Activated CD8-positive, alpha-beta T cell treated with anti-CD3 and anti-CD28 coated beads for 36 hours (primary cell): Measurements from ENCODE around the gene RABGAP1L. TPM values are rescaled to one million over a fixed set of nuclear protein-coding genes. Genes with fewer than 3 reads are reported as not detected.
"Not testable (repeated sequence)": the region's sequence is repeated elsewhere in the genome, so short reads cannot be mapped to it uniquely, and the experiment has no call there.

Experiments
- ATAC-seq: fragments of 200-7000 bp; cut with Tn5 transposase; one replicate; pipeline ENCODE4 v1.10.0; 2021; ENCODE audit warnings: mild to moderate bottlenecking, moderate library complexity
- CTCF ChIA-PET: fragments of 350-600 bp; sonication (Branson Sonifier 250); formaldehyde crosslinking; loops from one replicate; lab custom pipeline; 2021; ENCODE audit warnings: antibody characterized with exemption; lab: Charles Lee
- POLR2A ChIA-PET: fragments of 350-600 bp; sonication (Branson Sonifier 250); formaldehyde crosslinking; loops from one replicate; lab custom pipeline; 2021; ENCODE audit warnings: antibody characterized with exemption; lab: Charles Lee
- DNase-seq: peaks from one replicate; pipeline ENCODE4 v3.0.0-alpha.2; 2020
- H3K27ac Mint-ChIP-seq: one replicate; pipeline ENCODE4 v1.8.0; 2021; ENCODE audit warnings: mild to moderate bottlenecking, mixed read lengths
- H3K27me3 Mint-ChIP-seq: one replicate; pipeline ENCODE4 v1.8.0; 2021; ENCODE audit warnings: mixed read lengths
- H3K36me3 Mint-ChIP-seq: one replicate; pipeline ENCODE4 v1.8.0; 2021; ENCODE audit warnings: low read depth, mixed read lengths
- H3K4me1 Mint-ChIP-seq: one replicate; pipeline ENCODE4 v1.8.0; 2021; ENCODE audit warnings: low read depth, mixed read lengths
- H3K4me3 Mint-ChIP-seq: one replicate; pipeline ENCODE4 v1.8.0; 2021; ENCODE audit warnings: mild to moderate bottlenecking, moderate library complexity, mixed read lengths
- H3K9me3 Mint-ChIP-seq: one replicate; pipeline ENCODE4 v1.8.0; 2021; ENCODE audit warnings: mixed read lengths
- CTCF ChIP-seq: fragments of 200-600 bp; IDR thresholded peaks from one replicate; pipeline ENCODE4 v1.8.0; 2022; ENCODE audit warnings: antibody characterized with exemption, mild to moderate bottlenecking
- intact Hi-C: fragments of 100-400 bp; cut with micrococcal nuclease; formaldehyde crosslinking; loops from one replicate; pipeline ENCODE4 v1.10.0; 2022
- total RNA-seq, 2 experiments: library from RNA; stranded (reverse); gene quantifications; one replicate each; pipeline ENCODE4 v1.2.3, GENCODE V29; 2021

RABGAP1L gene
- total RNA-seq, 2 experiments from 2014 or later: 26.9 to 29.4 TPM

- H3K9me3 Mint-ChIP-seq: peaks cover 39% of the 10 kb centered on the region
- no peak overlapping the region for H3K27ac Mint-ChIP-seq
- no peaks in the 10 kb centered on the region for H3K4me1 Mint-ChIP-seq
Observed at GRCh38 chr1:174309490-174309889, 150.2 kb downstream of the RABGAP1L start.

GRCh38 chr1:174314433-174314832 lies 155.1 kb downstream of the RABGAP1L start:
- POLR2A ChIA-PET: no interaction called here
- CTCF ChIA-PET: no interaction called here
- no peak for DNase-seq
- peaks cover 80% of the 10 kb centered on the region for H3K36me3 Mint-ChIP-seq
- no peak for TF ChIP-seq CTCF
- intact Hi-C loops: no loop called here
- H3K27me3 Mint-ChIP-seq: no peaks in the 10 kb centered on the region
- ATAC-seq: no peak
- no peak overlapping the region for H3K4me3 Mint-ChIP-seq
- H3K4me1 Mint-ChIP-seq: no peaks in the 10 kb centered on the region
- peaks cover 47% of the 10 kb centered on the region for H3K9me3 Mint-ChIP-seq
- no peak overlapping the region for H3K27ac Mint-ChIP-seq

More at GRCh38 chr1:174309490-174309889, 150.2 kb downstream of the RABGAP1L start:
- DNase-seq (no peak), ATAC-seq (no peak)
- TF ChIP-seq CTCF: no peak
- peaks cover 72% of the 10 kb centered on the region for H3K36me3 Mint-ChIP-seq
- intact Hi-C loops: no loop called here
- no peak overlapping the region for H3K4me3 Mint-ChIP-seq
- CTCF ChIA-PET: no interaction called here
- no peaks in the 10 kb centered on the region for H3K27me3 Mint-ChIP-seq
- POLR2A ChIA-PET: no interaction called here

DNA sequence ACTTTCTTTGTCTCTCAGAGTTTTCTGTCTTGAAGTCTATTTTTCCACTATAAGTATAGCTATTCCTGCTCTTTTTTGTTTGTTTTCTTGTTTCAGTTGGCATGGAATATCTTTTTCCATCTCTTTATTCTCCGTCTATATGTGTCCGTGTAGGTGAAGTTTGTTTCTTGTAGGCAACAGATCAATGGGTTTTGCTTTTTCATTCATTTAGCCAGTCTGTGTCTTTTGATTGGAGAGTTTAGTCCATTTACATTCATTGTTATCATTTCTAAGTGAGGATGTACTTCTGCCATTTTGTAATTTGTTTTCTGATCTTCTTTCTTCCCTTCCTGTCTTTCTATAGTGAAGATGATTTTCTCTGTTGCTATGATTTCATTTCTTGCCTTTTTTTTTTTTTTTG lies 155.9 kb downstream of the RABGAP1L start:
- intact Hi-C loops: no loop called here
- Mint-ChIP-seq H3K27me3 (no peaks in the 10 kb centered on the region), H3K4me3 (no peak overlapping the region), H3K36me3 (peaks cover 82% of the 10 kb centered on the region), H3K4me1 (no peaks in the 10 kb centered on the region), H3K9me3 (peaks cover 53% of the 10 kb centered on the region), H3K27ac (no peak overlapping the region)
- DNase-seq: no peak
- TF ChIP-seq CTCF: no peak
- ATAC-seq: no peak
- ChIA-PET POLR2A (no interaction called here), CTCF (no interaction called here)

DNA sequence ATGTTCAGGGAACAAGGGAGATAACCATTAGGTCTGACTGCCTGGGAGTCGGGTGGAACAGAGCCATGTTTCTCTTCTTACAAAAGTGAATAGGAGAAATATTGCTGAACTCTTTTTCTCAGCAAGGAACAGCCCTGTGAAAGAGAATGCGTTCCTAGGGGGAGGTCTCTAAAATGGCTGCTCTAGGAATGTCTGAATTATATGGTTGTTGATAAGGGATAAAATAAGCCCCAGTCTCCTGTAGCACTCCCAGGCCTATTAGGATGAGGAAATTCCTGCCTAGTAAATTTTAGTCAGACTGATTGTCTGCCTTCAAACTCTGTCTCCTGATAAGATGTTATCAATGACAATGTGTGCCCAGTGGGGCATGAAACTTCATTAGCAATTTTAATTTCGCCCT lies 161.6 kb downstream of the RABGAP1L start:
- POLR2A ChIA-PET, ATAC-seq, intact Hi-C loops, CTCF ChIA-PET, H3K4me1 Mint-ChIP-seq, H3K27ac Mint-ChIP-seq, H3K27me3 Mint-ChIP-seq, DNase-seq, H3K4me3 Mint-ChIP-seq: not testable (repeated sequence)
- Mint-ChIP-seq H3K36me3 (peaks cover 77% of the 10 kb centered on the region), H3K9me3 (peaks cover 51% of the 10 kb centered on the region)

- POLR2A ChIA-PET: no interaction called here
- H3K9me3 Mint-ChIP-seq: peaks cover 58% of the 10 kb centered on the region
Observed at GRCh38 chr1:174322202-174322862, 163.0 kb downstream of the RABGAP1L start.

More at GRCh38 chr1:174322202-174322862, 163.0 kb downstream of the RABGAP1L start:
- H3K27me3 Mint-ChIP-seq: no peaks in the 10 kb centered on the region
- H3K4me3 Mint-ChIP-seq: no peak overlapping the region
- DNase-seq (no peak), ATAC-seq (no peak)
- CTCF ChIA-PET: no interaction called here
- no peak overlapping the region for H3K27ac Mint-ChIP-seq
- intact Hi-C loops: no loop called here
- H3K36me3 Mint-ChIP-seq: peaks cover 74% of the 10 kb centered on the region
- peaks cover 6% of the 10 kb centered on the region for H3K4me1 Mint-ChIP-seq
- TF ChIP-seq CTCF: no peak
